ENCODE results near the gene GDPD2.

The GDPD2 gene

GRCh38 chrX:70444326-70444945 lies 21.3 kb downstream of the GDPD2 start, which contains the start of gene DLG3:
Gene DLG3, plus strand, starts transcription at chrX:70444835. Its CDS starts 367 bp downstream, at chrX:70445202.
- Histone ChIP-seq H3K79me2 (ENCODE audit: insufficient read depth, low read length) (no peaks in the 10 kb centered on the region), H4K20me1 (ENCODE audit: insufficient read depth, low read length) (no peaks in the 10 kb centered on the region), H3K9ac (ENCODE audit: low read depth, low read length) (no peak within 1 kb of the TSS), H3K36me3 (ENCODE audit: insufficient read depth, low read length) (no peaks in the 10 kb centered on the region), H3K9me3 (ENCODE audit: insufficient read depth, low read length, severe bottlenecking) (no peaks in the 10 kb centered on the region), H3K4me1 (ENCODE audit: insufficient read depth, low read length) (no peaks in the 10 kb centered on the region), H2AFZ (ENCODE audit: low read depth, low read length) (no peak within 1 kb of the TSS), H3K27ac (ENCODE audit: low read length) (no peak within 1 kb of the TSS), H3K4me2 (ENCODE audit: insufficient read depth, low read length) (no peak within 1 kb of the TSS), H3K27me3 (ENCODE audit: insufficient read depth, low read length, poor library complexity) (no peaks in the 10 kb centered on the region), H3K4me3 (ENCODE audit: low read depth in 1 of 2, low read length in 2 of 2) (no peak within 1 kb of the TSS)
- no peak for TF ChIP-seq CTCF (IDR thresholded peaks at IDR 0.05; ENCODE audit: borderline replicate concordance, extremely low read depth, low read length, poor library complexity, severe bottlenecking)
- no peak for TF ChIP-seq EZH2 (IDR thresholded peaks at IDR 0.05; ENCODE audit: borderline replicate concordance, low read depth, low read length, severe bottlenecking)
- ATAC-seq (ENCODE audit: insufficient read depth, low read depth) (no peak), DNase-seq (no peak)

GRCh38 chrX:70444946-70445656 lies 22.0 kb downstream of the GDPD2 start:
- H4K20me1 ChIP-seq (ENCODE audit: insufficient read depth, low read length): no peaks in the 10 kb centered on the region
- ATAC-seq (ENCODE audit: insufficient read depth, low read depth) (no peak), DNase-seq (no peak)
- no peak overlapping the region for H3K4me3 ChIP-seq (ENCODE audit: low read depth in 1 of 2, low read length in 2 of 2)
- no peak overlapping the region for H2AFZ ChIP-seq (ENCODE audit: low read depth, low read length)
- H3K9me3 ChIP-seq (ENCODE audit: insufficient read depth, low read length, severe bottlenecking): no peaks in the 10 kb centered on the region
- H3K36me3 ChIP-seq (ENCODE audit: insufficient read depth, low read length): no peaks in the 10 kb centered on the region
- TF ChIP-seq CTCF (IDR thresholded peaks at IDR 0.05; ENCODE audit: borderline replicate concordance, extremely low read depth, low read length, poor library complexity, severe bottlenecking): no peak
- no peak overlapping the region for H3K4me2 ChIP-seq (ENCODE audit: insufficient read depth, low read length)
- H3K27me3 ChIP-seq (ENCODE audit: insufficient read depth, low read length, poor library complexity): no peaks in the 10 kb centered on the region
- no peaks in the 10 kb centered on the region for H3K4me1 ChIP-seq (ENCODE audit: insufficient read depth, low read length)
- H3K9ac ChIP-seq (ENCODE audit: low read depth, low read length): no peak overlapping the region
- no peaks in the 10 kb centered on the region for H3K79me2 ChIP-seq (ENCODE audit: insufficient read depth, low read length)
- no peak overlapping the region for H3K27ac ChIP-seq (ENCODE audit: low read length)

- no peaks in the 10 kb centered on the region for H3K9me3 ChIP-seq (ENCODE audit: insufficient read depth, low read length, severe bottlenecking)
Measured at GRCh38 chrX:70445951-70446350, 22.8 kb downstream of the GDPD2 start.

More at GRCh38 chrX:70445951-70446350, 22.8 kb downstream of the GDPD2 start:
- Histone ChIP-seq H3K4me2 (ENCODE audit: insufficient read depth, low read length) (no peak overlapping the region), H3K36me3 (ENCODE audit: insufficient read depth, low read length) (no peaks in the 10 kb centered on the region), H3K27me3 (ENCODE audit: insufficient read depth, low read length, poor library complexity) (no peaks in the 10 kb centered on the region), H3K4me1 (ENCODE audit: insufficient read depth, low read length) (no peaks in the 10 kb centered on the region), H3K9ac (ENCODE audit: low read depth, low read length) (no peak overlapping the region), H4K20me1 (ENCODE audit: insufficient read depth, low read length) (no peaks in the 10 kb centered on the region), H3K4me3 (ENCODE audit: low read depth in 1 of 2, low read length in 2 of 2) (no peak overlapping the region), H2AFZ (ENCODE audit: low read depth, low read length) (no peak overlapping the region), H3K27ac (ENCODE audit: low read length) (no peak overlapping the region), H3K79me2 (ENCODE audit: insufficient read depth, low read length) (no peaks in the 10 kb centered on the region)
- DNase-seq: no peak
- no peak for ATAC-seq (ENCODE audit: insufficient read depth, low read depth)
- TF ChIP-seq CTCF (IDR thresholded peaks at IDR 0.05; ENCODE audit: borderline replicate concordance, extremely low read depth, low read length, poor library complexity, severe bottlenecking): no peak
- TF ChIP-seq EZH2 (IDR thresholded peaks at IDR 0.05; ENCODE audit: borderline replicate concordance, low read depth, low read length, severe bottlenecking): no peak

Data from DND-41 (cell line).